Transverse colon (tissue), 4 donors: Measurements from ENCODE around the gene SERGEF. TPM values are rescaled to one million over a fixed set of nuclear protein-coding genes. Genes with fewer than 3 reads are reported as not detected.

ENCODE experiments used
- DNase-seq: peaks from one replicate; pipeline ENCODE4 v3.0.0-alpha.2; 2019
- H3K27ac ChIP-seq, 4 donors: fragments of 200-600 bp; sonication (generic); 2 replicates each; pipeline ENCODE4 v1.5.1; 2016 to 2018; ENCODE audit warnings: inconsistent platforms in 4 of 4
- H3K27me3 ChIP-seq: fragments of 200-600 bp; sonication (generic); 2 replicates; pipeline ENCODE4 v1.5.1; 2017; ENCODE audit warnings: inconsistent platforms
- H3K36me3 ChIP-seq, 4 donors: fragments of 200-600 bp; sonication (generic); 2 replicates each; pipeline ENCODE4 v1.5.1; 2017 to 2019; ENCODE audit warnings: inconsistent platforms in 4 of 4
- H3K4me1 ChIP-seq, 4 donors: fragments of 200-600 bp; sonication (generic); 2 replicates each; pipeline ENCODE4 v1.5.1; 2017 to 2020; ENCODE audit warnings: inconsistent platforms in 4 of 4
- H3K4me3 ChIP-seq, 4 donors: fragments of 200-600 bp; sonication (generic); 1 replicate in 1 of 4; 2 replicates in 3 of 4; pipeline versions ENCODE4 v1.5.1 to v1.6.1; 2017 to 2019; ENCODE audit warnings: inconsistent platforms in 4 of 4
- H3K9me3 ChIP-seq, 2 donors: fragments of 200-600 bp; sonication (generic); 2 replicates each; pipeline ENCODE4 v1.5.1; 2017 to 2019; ENCODE audit warnings: inconsistent platforms in 2 of 2
- CTCF ChIP-seq, 5 experiments: fragments of 200-600 bp in 3 of 5; fragments of 450-650 bp in 2 of 5; sonication (generic) in 3 of 5; IDR thresholded peaks; 1 replicate in 2 of 5; 2 replicates in 3 of 5; pipeline ENCODE4 v1.5.1; 2016 to 2017; ENCODE audit warnings: antibody characterized with exemption in 5 of 5, inconsistent platforms in 3 of 5, mild to moderate bottlenecking in 2 of 5, moderate library complexity in 1 of 5
- EP300 ChIP-seq: sonication (generic); formaldehyde crosslinking; IDR thresholded peaks from one replicate; pipeline ENCODE4 v1.6.1; 2017; ENCODE audit warnings: antibody characterized with exemption, low read depth
- POLR2A ChIP-seq: fragments of 450-650 bp; IDR thresholded peaks from one replicate; pipeline ENCODE4 v1.6.1; 2016; ENCODE audit warnings: antibody characterized with exemption, mild to moderate bottlenecking, moderate library complexity
- POLR2AphosphoS5 ChIP-seq, 3 donors: sonication (generic); formaldehyde crosslinking; IDR thresholded peaks; one replicate each; pipeline ENCODE4 v1.6.1; 2016; ENCODE audit warnings: antibody characterized with exemption in 3 of 3
- WGBS, 2 donors: methylation state at CpG; one replicate each; pipeline ENCODE4 v1.1.5; 2018; ENCODE audit warnings: low coverage in 1 of 2; 5-methylcytosine and 5-hydroxymethylcytosine counted together
- in situ Hi-C, 4 donors: fragments of 200-750 bp; cut with MboI; loops; one replicate each; pipeline versions ENCODE4 v1.15.0 to v1.15.1; 2017; ENCODE audit warnings: low sequenced_read_pairs in 3 of 4, low pct_ligation_motif_present in 1 of 4, low pct_unique_long_range_greater_than_20kb in 1 of 4
- intact Hi-C: fragments of 100-400 bp; cut with DNase I; formaldehyde crosslinking; loops from one replicate; pipeline ENCODE4 v1.15.1; 2023; ENCODE audit warnings: low total_unique reads
- total RNA-seq, 4 donors: library from RNA; depleted of rRNA; stranded (reverse); fragments of >200 nt; gene quantifications; one replicate each; pipeline ENCODE4 v1.1.0, GENCODE V29; 2016

SERGEF gene
- total RNA-seq, 4 donors from 2014 or later = 11.6 to 28.9 (median 19.1) TPM

- no peak for DNase-seq
- 87 to 91% methylated on average over 3 to 16 of the region's 18 CpGs for WGBS, 2 donors
These were observed 237.2 kb downstream of the SERGEF start for GRCh38 chr11:17775507-17776211.

GRCh38 chr11:17775035-17775348, 237.9 kb downstream of the SERGEF start:
- DNase-seq = no peak
- Histone ChIP-seq H3K27me3 (no peaks in the 10 kb centered on the region), H3K36me3 (no peaks in the 10 kb centered on the region), H3K4me3 (no peak overlapping the region), H3K4me1 (peaks cover 3 to 9% (median 8%) of the 10 kb centered on the region in 4 donors), H3K27ac (no peak overlapping the region), H3K9me3 (no peaks in the 10 kb centered on the region)
- in situ Hi-C loops (no loop called here), intact Hi-C loops (no loop called here)
- 77% methylated on average over 3 of the region's 3 CpGs; no CpG with 5 or more reads in 1 of the 2 donors for WGBS, 2 donors
- TF ChIP-seq CTCF (IDR thresholded peaks at IDR 0.05) (no peak), POLR2AphosphoS5 (IDR thresholded peaks at IDR 0.05) (no peak)

More at GRCh38 chr11:17775507-17776211, 237.2 kb downstream of the SERGEF start:
- no peak overlapping the region for H3K27ac ChIP-seq
- no peaks in the 10 kb centered on the region for H3K27me3 ChIP-seq
- intact Hi-C loops (no loop called here), in situ Hi-C loops (no loop called here)
- H3K9me3 ChIP-seq = no peaks in the 10 kb centered on the region
- H3K36me3 ChIP-seq = no peaks in the 10 kb centered on the region
- TF ChIP-seq POLR2A (no peak), CTCF (IDR thresholded peaks at IDR 0.05) (no peak), POLR2AphosphoS5 (IDR thresholded peaks at IDR 0.05) (no peak), EP300 (no peak)
- no peak overlapping the region for H3K4me3 ChIP-seq
- peaks cover 0 to 3% (median under 1%) of the 10 kb centered on the region in 4 donors for H3K4me1 ChIP-seq

GRCh38 chr11:17774232-17775034, 238.4 kb downstream of the SERGEF start:
- H3K4me3 ChIP-seq = no peak overlapping the region

More at GRCh38 chr11:17774232-17775034, 238.4 kb downstream of the SERGEF start:
- H3K9me3 ChIP-seq = no peaks in the 10 kb centered on the region
- 89% methylated on average over 11 of the region's 12 CpGs; no CpG with 5 or more reads in 1 of the 2 donors for WGBS, 2 donors
- no peaks in the 10 kb centered on the region for H3K36me3 ChIP-seq
- peaks cover 3 to 13% (median 10%) of the 10 kb centered on the region in 4 donors for H3K4me1 ChIP-seq
- in situ Hi-C loops = no loop called here
- no peaks in the 10 kb centered on the region for H3K27me3 ChIP-seq
- no peak overlapping the region for H3K27ac ChIP-seq
- DNase-seq = no peak
- TF ChIP-seq EP300 (no peak), POLR2AphosphoS5 (IDR thresholded peaks at IDR 0.05) (no peak), CTCF (IDR thresholded peaks at IDR 0.05) (no peak), POLR2A (no peak)
- intact Hi-C loops = no loop called here
